GM19099 (cell line): ENCODE measurements around the gene HGF.

Experiments
- POLR2A ChIP-seq: IDR thresholded peaks from 3 replicates; pipeline ENCODE4 v1.6.1; 2011; ENCODE audit warnings: low read depth; ENCODE audit not compliant: insufficient read length; ENCODE audit errors: extremely low read depth

HGF gene

DNA sequence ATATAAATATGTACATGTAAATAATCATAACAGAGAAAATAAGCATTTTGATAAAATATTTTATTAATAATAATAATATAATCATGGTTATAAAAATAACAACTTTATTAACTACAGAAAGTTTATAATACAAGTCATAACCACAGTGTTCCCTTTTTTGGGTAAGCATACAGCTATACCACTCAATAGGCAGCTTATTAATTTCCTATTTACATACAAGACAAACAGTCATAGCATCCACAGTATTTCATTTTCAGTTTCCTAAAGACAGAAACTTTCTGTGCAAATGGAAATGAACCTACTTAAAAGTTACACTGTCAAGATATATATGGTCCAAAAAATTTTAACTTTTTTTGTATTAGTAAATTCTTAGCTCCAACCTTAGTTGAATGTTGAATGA lies 70.9 kb downstream of the HGF start:
- no peak for TF ChIP-seq POLR2A

DNA sequence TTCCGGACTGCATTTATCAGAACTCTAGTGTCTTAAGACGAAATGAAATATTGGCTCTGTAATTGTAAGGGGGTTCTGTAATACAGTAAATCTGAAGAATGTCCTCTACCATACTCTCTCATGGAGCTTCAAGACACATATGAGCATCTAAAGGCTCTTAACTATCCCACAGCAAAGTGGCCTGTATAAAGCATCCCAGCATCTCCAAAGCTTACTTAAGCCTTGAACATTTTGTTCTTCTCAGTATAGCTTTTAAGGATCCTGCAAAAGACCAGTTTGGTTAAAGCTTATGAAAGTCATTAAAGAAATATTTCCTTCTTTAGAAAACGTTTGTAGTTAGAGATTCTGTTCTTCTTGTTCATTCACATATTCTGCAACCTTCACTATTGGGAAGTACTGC lies 75.1 kb downstream of the HGF start:
- TF ChIP-seq POLR2A, result no peak

DNA sequence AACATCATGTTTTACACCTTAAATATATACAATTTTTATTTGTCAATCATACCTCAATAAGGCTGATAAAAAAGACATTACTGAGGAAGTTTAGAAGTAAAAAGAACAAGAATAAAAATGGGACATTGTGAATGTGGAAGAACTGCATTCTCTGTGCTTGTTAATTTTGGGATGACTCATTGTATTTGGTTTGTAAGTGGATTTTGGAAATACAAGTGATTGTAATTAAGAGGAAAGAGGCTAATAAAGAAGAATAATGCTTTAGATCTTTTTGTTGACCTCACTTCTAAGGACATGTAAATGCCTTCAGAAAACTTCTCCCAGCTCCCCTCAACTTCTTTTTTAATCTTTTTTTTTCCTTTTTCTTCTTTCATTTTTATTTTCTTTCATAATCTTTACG lies 76.0 kb downstream of the HGF start:
- TF ChIP-seq POLR2A, result no peak

DNA sequence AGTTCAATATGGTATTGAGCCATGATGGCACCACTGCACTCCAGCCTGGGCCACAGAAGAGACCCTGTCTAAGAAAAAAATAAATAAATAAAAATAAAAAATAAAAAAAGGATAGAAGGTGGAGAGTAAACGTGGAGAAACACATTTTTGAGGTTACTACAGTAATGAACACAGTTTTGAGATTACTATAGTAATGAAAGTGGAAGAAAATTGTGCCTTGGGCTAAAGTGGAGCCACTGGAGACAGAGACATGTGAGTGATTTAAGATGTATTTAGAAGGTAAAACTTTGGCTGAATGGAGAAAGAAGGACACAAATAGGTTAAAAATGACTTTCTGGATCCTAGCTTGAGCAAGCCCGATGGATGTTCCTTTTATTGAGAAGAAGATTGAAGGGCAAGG lies 76.8 kb downstream of the HGF start:
- no peak for TF ChIP-seq POLR2A

DNA sequence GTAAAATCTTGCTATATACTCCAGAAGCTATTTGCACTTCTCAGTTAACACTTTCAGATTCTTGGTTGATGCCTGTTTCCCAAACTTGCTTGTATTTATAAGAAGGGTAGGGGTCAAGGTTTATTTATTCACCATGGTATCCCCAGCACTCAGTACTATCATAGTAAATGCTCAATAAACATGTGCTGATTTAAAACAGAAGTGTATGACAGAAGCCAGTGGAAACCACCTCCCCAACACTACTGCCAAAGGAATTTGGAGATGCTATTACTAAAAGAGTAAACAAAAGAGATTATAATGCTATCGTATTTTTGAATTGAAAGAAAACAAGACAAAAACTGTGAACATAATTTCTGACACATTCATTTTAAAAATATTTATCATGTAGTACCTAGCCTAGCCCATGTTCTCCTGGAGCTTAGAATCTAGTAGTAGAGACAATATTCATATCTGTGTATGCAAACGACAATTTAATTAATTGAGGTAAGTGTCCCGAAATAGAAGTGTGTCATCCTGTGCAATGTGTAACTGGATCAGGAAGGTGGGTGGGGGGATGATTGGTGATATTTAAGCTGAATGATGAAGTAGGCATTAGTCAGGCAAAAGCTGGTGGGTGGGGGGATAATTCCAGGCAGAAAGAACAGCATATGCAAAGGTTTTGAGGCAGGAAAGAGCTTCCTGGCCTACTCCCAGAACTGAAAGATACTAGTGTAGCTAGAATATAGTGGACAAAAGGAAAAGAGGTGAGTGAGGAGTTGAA lies 77.5 kb downstream of the HGF start:
- no peak for TF ChIP-seq POLR2A

DNA sequence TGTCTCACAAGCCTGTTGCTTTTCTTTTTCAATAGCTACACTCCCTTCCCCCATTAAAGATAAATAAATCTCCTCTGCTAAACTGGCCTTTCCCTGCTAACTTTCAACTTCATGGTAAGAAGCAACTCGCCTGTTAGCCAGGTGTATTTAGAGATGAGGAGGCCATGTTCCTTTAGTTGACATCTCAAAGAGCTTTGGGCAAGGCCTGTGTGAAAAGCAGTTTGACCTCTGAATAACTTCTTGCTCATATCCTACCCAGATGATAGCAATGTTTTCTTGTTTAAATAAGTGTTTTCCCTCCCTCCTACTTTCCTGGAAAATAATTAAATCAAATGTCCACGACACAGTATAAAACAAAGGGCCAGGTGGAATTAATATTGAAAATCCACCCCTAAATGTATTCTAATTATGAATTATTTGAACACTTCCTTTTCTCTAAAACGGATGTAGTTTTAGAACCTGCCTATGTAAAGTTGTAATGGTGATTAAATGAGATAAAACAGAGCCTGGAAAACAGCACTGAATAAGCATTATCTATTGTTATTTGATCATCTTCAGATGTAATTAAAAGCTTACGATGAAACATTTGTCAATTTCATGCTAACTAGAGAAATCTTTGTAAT lies 78.5 kb downstream of the HGF start:
- TF ChIP-seq POLR2A, result no peak

DNA sequence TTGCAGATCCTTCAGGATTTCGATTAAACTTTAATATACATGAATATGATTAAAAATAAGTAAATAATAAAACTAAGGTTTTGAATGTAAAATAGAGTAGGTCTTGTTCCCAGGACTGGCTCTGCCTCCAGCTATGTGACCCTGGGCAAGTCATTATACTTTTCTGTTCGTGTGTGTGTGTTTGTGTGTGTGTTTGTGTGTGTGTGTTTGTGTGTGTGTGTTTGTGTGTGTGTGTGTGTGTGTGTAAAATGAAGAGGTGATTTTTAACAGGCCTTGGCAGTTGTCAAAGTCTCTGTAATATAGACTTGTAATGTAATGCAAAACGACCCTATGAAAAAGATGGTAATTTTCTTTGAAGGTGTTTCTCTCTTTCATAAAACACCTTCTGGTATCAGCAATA lies 79.2 kb downstream of the HGF start:
- TF ChIP-seq POLR2A, result no peak

DNA sequence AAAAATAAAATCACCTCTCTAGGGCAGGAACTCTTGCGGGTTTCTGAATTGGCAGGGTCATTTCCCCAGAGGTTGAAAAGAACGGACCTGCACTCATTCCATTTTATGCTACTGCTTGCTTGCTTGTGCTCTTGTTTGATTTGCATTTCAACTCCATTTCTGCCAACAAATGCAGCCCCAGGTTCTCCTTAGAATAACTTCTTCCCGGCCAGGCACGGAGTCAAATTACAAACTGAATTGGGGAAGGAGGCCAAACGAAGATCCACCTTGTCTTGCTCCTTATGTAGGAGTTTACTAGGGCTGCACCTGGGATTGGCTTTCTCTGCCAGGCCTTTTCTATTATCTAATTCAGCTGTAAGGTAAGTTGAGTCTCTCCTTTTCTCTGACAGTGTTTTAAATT lies 79.6 kb downstream of the HGF start:
- no peak for TF ChIP-seq POLR2A

DNA sequence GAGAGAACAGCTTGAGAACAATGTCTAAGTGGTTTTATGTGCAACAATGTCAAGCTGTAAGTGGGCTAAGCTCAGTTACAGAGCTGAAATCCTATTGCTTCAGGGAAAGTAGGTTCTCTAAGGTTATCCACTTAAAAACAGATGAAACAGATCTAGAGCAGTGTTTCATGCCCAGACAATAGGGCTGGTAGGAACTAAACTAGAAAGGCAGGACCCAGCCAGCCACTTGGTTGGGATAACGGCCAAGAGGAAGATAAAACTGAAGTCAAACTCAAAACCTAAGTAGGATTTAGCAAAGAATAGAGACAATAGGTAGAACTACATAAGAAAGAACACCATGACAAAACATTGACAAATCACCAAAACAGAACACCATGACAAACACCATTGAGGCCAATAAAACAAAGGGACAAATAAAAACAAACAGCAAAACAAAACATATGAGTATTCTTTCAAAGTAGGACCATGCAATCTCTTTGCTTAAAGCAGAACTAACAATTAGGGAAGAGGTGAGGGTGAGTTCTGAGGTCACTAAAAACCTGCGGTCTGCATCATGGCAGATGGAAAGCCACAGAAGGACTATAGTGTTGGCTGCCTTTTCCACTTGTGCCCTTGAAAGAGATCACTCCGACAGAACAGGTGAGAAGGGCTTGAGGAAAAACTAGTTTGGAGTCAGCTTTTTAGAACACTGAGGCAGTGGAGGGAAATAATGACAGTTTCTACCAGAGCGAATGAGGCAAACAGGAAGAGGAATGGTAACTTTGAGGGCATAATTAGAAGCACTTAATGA lies 81.0 kb downstream of the HGF start:
- no peak for TF ChIP-seq POLR2A

DNA sequence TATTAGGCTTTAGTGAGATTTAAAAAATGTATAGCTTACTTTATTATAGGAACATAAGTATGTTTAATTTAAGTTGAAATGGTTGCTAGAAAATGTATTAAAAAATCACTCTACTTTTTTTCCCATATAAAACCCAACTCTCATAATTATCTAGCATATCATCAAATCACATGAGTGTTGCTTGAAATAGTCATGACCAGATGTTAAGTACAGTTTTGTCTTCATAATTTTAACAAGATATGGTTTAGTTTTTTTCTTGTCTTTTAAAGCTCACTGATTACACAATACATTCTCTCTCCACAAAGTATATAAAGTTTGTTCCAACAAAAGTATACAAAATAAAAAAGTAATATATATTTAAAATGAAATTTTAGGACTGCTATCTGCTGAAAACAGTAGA lies 82.8 kb downstream of the HGF start:
- no peak for TF ChIP-seq POLR2A

DNA sequence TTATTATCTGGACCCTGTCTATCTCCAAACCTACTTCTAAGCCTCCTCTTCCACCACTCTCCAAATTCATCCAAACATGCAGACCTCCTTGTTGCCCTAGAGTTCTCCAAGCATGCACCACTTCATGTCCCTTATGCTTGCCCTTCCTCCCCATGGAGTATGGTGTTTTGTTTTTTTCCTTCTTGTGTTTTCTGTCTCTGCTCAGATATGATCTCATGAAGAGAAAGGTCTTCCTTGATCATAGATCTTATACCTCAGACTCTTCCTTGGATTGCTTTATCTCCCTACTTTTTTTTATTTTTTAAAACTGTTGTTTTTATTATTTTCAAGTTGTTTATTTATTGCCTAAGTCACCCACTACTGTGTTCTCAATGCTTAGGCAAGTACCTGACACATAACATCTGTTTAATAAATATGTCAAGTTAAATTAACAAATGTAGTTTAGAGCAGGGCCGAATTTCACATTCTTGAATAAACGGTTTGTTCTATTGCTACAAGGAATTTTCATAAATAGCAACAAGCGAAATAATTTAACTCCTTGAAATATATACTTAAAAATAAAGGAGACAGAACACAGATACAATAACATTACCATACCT lies 84.5 kb downstream of the HGF start:
- no peak for TF ChIP-seq POLR2A

DNA sequence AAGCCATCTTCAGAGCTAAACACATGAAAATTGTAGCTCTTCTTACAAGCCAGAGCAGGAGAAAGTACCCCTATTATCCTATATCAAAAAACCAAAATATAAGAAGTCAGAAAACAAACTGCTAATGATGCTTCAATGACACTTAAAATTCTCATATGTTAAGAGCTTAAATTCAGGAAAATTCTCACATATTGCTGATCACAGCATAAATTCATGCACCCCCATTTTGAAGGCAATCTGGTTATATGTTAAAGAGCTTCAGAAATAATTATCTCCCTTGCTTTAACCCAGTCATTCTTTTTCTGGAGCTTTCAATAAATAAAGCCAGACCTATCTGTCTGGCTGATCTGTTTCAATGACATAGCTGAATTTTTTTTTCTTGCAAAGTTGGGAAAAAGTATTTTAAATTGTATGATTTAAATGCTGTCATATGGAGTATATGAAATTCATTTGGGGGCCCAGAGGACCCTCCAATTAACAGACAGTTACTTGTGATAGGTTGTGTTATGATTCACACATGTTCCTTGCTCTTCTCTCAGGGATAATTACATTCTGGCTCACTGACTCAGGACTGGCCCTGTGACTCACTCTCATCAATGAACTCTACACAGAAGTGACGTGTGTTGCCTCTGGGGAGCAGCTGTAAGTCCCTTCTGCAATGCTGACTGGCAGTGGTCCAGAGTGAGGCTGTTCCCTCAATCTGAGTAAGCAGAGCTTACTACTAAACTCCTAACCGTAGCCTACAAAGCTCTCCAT lies 85.2 kb downstream of the HGF start:
- TF ChIP-seq POLR2A, result no peak

DNA sequence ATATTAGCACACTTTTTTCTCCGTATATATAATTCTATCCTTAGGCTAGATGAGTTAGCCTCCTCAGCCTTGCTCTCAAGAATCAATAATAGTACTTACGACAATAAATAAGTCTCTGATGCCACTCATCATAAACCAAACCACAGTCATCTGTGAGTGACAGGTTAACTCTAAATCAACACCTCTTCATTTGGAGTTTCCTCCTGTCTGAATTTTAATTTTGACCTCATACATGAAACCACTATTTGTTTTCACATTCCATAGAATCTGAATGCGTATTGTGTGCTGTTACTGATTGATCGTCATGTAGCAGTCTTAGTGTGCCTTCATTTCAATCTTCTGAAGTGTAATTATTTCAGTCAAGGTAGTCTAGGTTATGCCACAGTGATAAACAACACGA lies 85.8 kb downstream of the HGF start:
- no peak for TF ChIP-seq POLR2A

DNA sequence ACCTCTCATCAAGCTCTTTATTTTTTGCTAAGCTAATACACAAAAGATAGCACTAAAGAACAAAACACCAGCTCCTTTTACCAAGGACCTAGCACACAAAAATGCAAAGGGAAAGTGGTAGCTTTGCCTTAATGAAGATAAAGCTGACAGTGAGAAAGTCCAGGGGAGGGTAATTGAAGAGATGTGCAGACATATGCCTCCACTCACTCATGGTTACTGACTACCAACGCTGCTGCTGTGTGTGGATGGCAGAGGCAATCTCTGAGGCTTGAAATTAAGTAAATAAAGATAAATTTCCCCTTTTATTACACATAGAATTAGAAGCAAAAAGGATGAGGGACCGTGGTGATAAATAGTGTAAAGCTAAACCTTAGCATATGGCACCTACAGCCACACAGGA lies 87.0 kb downstream of the HGF start:
- TF ChIP-seq POLR2A, result no peak

DNA sequence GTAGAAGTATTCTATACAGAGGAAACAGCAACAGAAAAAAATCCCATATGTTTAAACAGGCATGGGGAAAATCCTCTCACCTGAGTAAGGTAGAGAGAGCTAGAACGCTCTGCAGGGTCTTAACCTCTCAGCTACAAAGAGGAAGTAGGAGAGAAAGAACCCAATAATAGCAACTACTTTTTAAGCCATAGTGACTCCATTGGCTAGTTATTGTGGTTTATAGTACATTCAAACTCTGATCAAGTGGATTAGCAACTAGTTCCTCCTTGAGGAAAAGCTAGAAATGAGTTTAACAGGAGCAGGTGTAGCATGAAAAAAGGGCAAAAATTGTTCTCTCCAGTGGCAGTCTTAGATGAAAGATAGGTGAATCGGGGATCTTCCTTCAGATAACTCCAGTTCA lies 89.7 kb downstream of the HGF start:
- TF ChIP-seq POLR2A, result no peak
